ENCODE measurements around the gene PLAAT2.

DNA sequence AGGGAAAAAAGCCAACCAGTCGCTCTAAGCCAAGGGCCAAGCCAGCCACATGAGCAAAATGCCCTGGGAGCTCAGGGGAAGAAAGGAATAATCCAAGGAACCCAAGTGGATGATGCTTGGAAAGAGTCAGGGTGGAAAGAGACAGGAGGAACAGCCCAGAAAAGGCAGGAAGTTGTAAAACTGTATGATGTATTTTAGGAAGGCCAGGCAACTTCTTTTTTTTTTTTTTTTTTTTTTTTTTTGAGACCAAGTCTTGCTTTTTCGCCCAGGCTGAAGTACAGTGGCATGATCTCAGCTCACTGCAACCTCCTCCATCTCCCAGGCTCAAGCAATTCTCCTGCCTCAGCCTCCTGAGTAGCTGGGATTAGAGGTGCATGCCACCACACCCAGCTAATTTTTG is 55.7 kb downstream of the PLAAT2 start:
- TF ChIP-seq, protein P1, sequence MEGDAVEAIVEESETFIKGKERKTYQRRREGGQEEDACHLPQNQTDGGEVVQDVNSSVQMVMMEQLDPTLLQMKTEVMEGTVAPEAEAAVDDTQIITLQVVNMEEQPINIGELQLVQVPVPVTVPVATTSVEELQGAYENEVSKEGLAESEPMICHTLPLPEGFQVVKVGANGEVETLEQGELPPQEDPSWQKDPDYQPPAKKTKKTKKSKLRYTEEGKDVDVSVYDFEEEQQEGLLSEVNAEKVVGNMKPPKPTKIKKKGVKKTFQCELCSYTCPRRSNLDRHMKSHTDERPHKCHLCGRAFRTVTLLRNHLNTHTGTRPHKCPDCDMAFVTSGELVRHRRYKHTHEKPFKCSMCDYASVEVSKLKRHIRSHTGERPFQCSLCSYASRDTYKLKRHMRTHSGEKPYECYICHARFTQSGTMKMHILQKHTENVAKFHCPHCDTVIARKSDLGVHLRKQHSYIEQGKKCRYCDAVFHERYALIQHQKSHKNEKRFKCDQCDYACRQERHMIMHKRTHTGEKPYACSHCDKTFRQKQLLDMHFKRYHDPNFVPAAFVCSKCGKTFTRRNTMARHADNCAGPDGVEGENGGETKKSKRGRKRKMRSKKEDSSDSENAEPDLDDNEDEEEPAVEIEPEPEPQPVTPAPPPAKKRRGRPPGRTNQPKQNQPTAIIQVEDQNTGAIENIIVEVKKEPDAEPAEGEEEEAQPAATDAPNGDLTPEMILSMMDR (IDR thresholded peaks at IDR 0.05) = no peak
- no peak for TF ChIP-seq POLR2AphosphoS5 (IDR thresholded peaks at IDR 0.05)
- TF ChIP-seq EP300 (IDR thresholded peaks at IDR 0.05) = no peak
- TF ChIP-seq POLR2A (IDR thresholded peaks at IDR 0.05) = no peak

Measured in upper lobe of left lung (tissue), 4 donors.